Mesendoderm (in vitro differentiated cells): ENCODE data around the gene USP49.

Experiments
- DNase-seq: peaks from one replicate; pipeline ENCODE4 v3.0.0; 2013
- H2AK5ac ChIP-seq: 2 replicates; pipeline ENCODE4 v1.6.1; 2013; ENCODE audit warnings: low read length, inconsistent platforms
- H2BK120ac ChIP-seq: 2 replicates; pipeline ENCODE4 v1.6.1; 2013; ENCODE audit warnings: low read depth, mild to moderate bottlenecking, low read length, moderate library complexity, mixed read lengths
- H2BK15ac ChIP-seq: replicated peaks from 2 replicates; pipeline ENCODE4 v1.6.1; 2013; ENCODE audit warnings: low read depth, mild to moderate bottlenecking, moderate library complexity
- H2BK5ac ChIP-seq: 2 replicates; pipeline ENCODE4 v1.6.1; 2013; ENCODE audit warnings: low read length, inconsistent platforms
- H3K18ac ChIP-seq: 2 replicates; pipeline ENCODE4 v1.6.1; 2013; ENCODE audit warnings: mild to moderate bottlenecking, low read length, mixed read lengths
- H3K23ac ChIP-seq: one replicate; pipeline ENCODE4 v1.6.1; 2013; ENCODE audit warnings: low read length
- H3K27ac ChIP-seq: 2 replicates; pipeline ENCODE4 v1.5.1; 2013; ENCODE audit warnings: low read depth, mild to moderate bottlenecking, inconsistent platforms, low read length, moderate library complexity
- H3K27me3 ChIP-seq: 2 replicates; pipeline ENCODE4 v1.6.1; 2013; ENCODE audit warnings: low read length, control low read depth, mild to moderate bottlenecking, inconsistent platforms; ENCODE audit not compliant: insufficient read depth, poor library complexity
- H3K36me3 ChIP-seq: 2 replicates; pipeline ENCODE4 v1.6.1; 2013; ENCODE audit warnings: low read length, inconsistent platforms; ENCODE audit not compliant: control insufficient read depth, insufficient read depth
- H3K4ac ChIP-seq: one replicate; pipeline ENCODE4 v1.6.1; 2013; ENCODE audit warnings: low read depth, mild to moderate bottlenecking, low read length, moderate library complexity
- H3K4me1 ChIP-seq: 2 replicates; pipeline ENCODE4 v1.6.1; 2013; ENCODE audit warnings: low read depth, low read length, inconsistent platforms; ENCODE audit not compliant: control insufficient read depth
- H3K4me2 ChIP-seq: 2 replicates; pipeline ENCODE4 v1.6.1; 2013; ENCODE audit warnings: low read length
- H3K4me3 ChIP-seq: 2 replicates; pipeline ENCODE4 v1.5.1; 2013; ENCODE audit warnings: mild to moderate bottlenecking, low read length
- H3K56ac ChIP-seq: one replicate; pipeline ENCODE4 v1.6.1; 2013; ENCODE audit warnings: low read length
- H3K79me1 ChIP-seq: 2 replicates; pipeline ENCODE4 v1.6.1; 2013; ENCODE audit warnings: low read length, inconsistent platforms
- H3K79me2 ChIP-seq: 2 replicates; pipeline ENCODE4 v1.6.1; 2013; ENCODE audit warnings: mild to moderate bottlenecking, low read length; ENCODE audit not compliant: control insufficient read depth, insufficient read depth
- H3K9ac ChIP-seq: 2 replicates; pipeline ENCODE4 v1.6.1; 2013; ENCODE audit warnings: low read length, inconsistent platforms
- H4K5ac ChIP-seq: one replicate; pipeline ENCODE4 v1.6.1; 2013; ENCODE audit warnings: low read length
- H4K8ac ChIP-seq: one replicate; pipeline ENCODE4 v1.6.1; 2013; ENCODE audit warnings: low read depth, mild to moderate bottlenecking, control low read depth, low read length, moderate library complexity
- WGBS: extraction: QIAGEN DNeasy Blood & Tissue Kit; methylation state at CpG from one replicate; pipeline ENCODE4 v1.1.7; 2013; ENCODE audit warnings: low lambda C conversion rate, missing lambda C conversion rate; ENCODE audit not compliant: insufficient coverage; ENCODE audit errors: extremely low coverage; 5-methylcytosine and 5-hydroxymethylcytosine counted together

Gene USP49

DNA sequence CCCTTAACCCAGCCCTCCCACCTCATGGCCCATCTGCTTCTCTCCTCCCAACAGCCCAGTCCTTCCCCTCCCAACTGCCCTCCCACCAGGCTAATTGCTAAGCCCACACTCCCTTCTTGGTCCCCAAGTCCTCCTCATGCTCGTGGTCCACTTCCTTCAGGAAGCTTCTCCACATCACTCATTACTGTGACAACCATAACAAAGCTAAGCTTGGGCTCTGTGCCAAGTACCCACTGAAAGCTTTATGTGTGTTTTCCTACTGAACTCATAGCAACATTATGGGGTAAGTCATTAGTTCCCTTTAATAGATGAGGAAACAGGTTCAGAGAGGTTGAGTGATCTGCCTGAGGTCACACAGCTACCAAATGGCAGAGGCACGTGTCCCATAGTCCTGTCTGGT, 131.7 kb downstream of the USP49 start:
- Histone ChIP-seq H4K5ac (no peak overlapping the region), H3K4me2 (no peak overlapping the region), H2AK5ac (no peak overlapping the region), H2BK5ac (no peak overlapping the region), H2BK120ac (no peak overlapping the region), H3K36me3 (no peaks in the 10 kb centered on the region), H2BK15ac (no peak overlapping the region), H3K27ac (no peak overlapping the region), H3K56ac (no peak overlapping the region), H3K18ac (no peak overlapping the region), H3K27me3 (no peaks in the 10 kb centered on the region), H3K9ac (no peak overlapping the region), H4K8ac (no peak overlapping the region), H3K4me1 (no peaks in the 10 kb centered on the region), H3K79me1 (no peaks in the 10 kb centered on the region), H3K4me3 (no peak overlapping the region), H3K79me2 (no peaks in the 10 kb centered on the region), H3K4ac (no peak overlapping the region), H3K23ac (no peak overlapping the region)
- WGBS, result no CpG with 5 or more reads among the region's 2 CpGs
- no peak for DNase-seq

DNA sequence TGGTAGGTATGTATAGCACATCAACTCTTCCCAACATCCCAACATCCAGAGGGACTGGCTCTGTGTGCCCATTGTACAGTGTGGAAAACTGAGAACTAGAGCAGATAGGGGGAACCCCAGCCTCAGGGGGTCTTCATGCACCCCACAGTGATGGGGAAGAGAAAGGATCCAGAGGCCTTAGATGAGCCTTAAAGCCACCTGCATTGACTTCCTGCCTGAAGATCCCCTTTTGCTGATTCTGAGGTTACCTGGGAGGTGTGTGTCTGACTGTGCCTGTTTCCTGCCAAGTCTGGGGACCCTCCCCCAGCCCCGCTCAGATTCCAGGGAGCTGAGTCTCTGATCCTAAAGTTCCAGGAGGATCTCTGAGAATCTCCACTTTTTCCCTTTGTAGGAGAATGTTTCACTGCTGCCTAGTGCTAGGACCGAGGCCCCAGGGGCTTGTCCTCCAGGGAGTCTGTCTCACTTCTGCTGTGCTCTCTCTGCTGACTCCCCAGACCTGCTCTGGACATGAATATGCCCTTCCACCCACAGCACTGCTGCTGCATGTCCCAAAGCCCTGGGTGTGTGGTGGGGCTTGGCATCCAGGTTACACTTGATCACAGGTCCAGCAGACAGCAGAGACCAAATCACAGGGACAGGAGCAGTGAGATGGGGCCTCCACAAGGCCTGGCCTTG, 135.1 kb downstream of the USP49 start:
- H3K27me3 ChIP-seq, result no peaks in the 10 kb centered on the region
- no peak overlapping the region for H3K56ac ChIP-seq
- H2BK120ac ChIP-seq, result no peak overlapping the region
- no peak overlapping the region for H4K5ac ChIP-seq
- H2AK5ac ChIP-seq, result no peak overlapping the region
- H3K4ac ChIP-seq, result no peak overlapping the region
- H3K9ac ChIP-seq, result no peak overlapping the region
- no peak overlapping the region for H3K18ac ChIP-seq
- H3K79me2 ChIP-seq, result no peaks in the 10 kb centered on the region
- H3K79me1 ChIP-seq, result no peaks in the 10 kb centered on the region
- no peak overlapping the region for H2BK5ac ChIP-seq
- H3K23ac ChIP-seq, result no peak overlapping the region
- no peak overlapping the region for H3K27ac ChIP-seq
- H3K4me1 ChIP-seq, result no peaks in the 10 kb centered on the region
- H2BK15ac ChIP-seq, result no peak overlapping the region
- H3K4me3 ChIP-seq, result no peak overlapping the region
- no peak for DNase-seq
- H3K4me2 ChIP-seq, result no peak overlapping the region
- no CpG with 5 or more reads among the region's 2 CpGs for WGBS
- H4K8ac ChIP-seq, result no peak overlapping the region
- H3K36me3 ChIP-seq, result no peaks in the 10 kb centered on the region

DNA sequence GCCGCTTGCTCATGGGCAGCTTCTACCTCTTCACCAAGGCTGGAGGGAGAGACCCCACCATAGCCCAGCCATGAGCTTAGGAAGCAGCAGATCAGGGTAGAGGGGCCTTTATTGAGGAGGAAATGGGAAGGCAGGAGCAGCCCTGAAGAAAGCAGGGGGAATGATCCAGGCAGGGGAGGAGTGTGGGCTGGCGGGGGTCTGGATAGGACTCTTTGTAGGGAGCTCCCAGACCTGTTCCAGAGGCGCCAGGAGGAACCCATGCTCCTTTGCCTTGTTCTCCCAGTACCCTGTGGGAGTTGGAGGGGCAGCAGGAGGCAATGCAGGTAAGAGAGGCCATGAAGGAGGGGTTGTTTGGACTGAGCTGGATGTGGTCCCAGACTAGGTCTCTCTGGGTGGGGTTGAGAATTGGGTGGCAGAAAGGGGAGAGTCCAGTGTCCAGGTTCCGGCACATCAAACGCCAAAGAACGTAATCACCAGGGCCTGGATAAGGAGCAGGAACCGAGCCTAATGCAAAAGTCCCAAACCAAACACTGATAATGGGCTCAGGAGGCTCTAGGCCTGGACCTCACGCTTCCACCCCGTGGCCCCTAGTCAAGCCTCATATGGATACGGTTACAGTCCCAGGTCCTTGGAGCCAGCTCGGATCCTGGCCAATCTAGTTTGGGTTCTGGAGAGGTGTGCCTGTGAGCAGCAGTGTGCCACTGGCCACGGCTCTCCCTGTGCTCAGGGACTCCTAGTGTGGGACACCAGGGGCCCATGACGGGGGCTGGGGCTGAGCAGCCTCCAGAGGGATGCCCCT, 135.9 kb downstream of the USP49 start:
- no peaks in the 10 kb centered on the region for H3K36me3 ChIP-seq
- H3K79me1 ChIP-seq, result no peaks in the 10 kb centered on the region
- H3K27me3 ChIP-seq, result no peaks in the 10 kb centered on the region
- H3K4me2 ChIP-seq, result no peak overlapping the region
- H2AK5ac ChIP-seq, result no peak overlapping the region
- H2BK15ac ChIP-seq, result no peak overlapping the region
- no peaks in the 10 kb centered on the region for H3K4me1 ChIP-seq
- WGBS, result no CpG with 5 or more reads among the region's 13 CpGs
- DNase-seq, result no peak
- H3K23ac ChIP-seq, result no peak overlapping the region
- H4K8ac ChIP-seq, result no peak overlapping the region
- H3K79me2 ChIP-seq, result no peaks in the 10 kb centered on the region
- no peak overlapping the region for H3K9ac ChIP-seq
- no peak overlapping the region for H4K5ac ChIP-seq
- no peak overlapping the region for H2BK5ac ChIP-seq
- no peak overlapping the region for H3K56ac ChIP-seq
- no peak overlapping the region for H3K18ac ChIP-seq
- H2BK120ac ChIP-seq, result no peak overlapping the region
- H3K4me3 ChIP-seq, result no peak overlapping the region
- H3K27ac ChIP-seq, result no peak overlapping the region
- H3K4ac ChIP-seq, result no peak overlapping the region

GRCh38 chr6:41758641-41759035, 136.5 kb downstream of the USP49 start:
- Histone ChIP-seq H3K9ac (no peak overlapping the region), H3K27ac (no peak overlapping the region), H3K23ac (no peak overlapping the region), H2BK5ac (no peak overlapping the region), H3K56ac (no peak overlapping the region), H3K4ac (no peak overlapping the region), H3K79me2 (no peaks in the 10 kb centered on the region), H3K79me1 (no peaks in the 10 kb centered on the region), H2BK15ac (no peak overlapping the region), H4K5ac (no peak overlapping the region), H3K4me3 (no peak overlapping the region), H3K36me3 (no peaks in the 10 kb centered on the region), H2BK120ac (no peak overlapping the region), H3K18ac (no peak overlapping the region), H4K8ac (no peak overlapping the region), H3K27me3 (no peaks in the 10 kb centered on the region), H2AK5ac (no peak overlapping the region), H3K4me1 (no peaks in the 10 kb centered on the region), H3K4me2 (no peak overlapping the region)
- whole genome bisulfite sequencing, result no CpG with 5 or more reads among the region's 6 CpGs
- no peak for DNase-seq

DNA sequence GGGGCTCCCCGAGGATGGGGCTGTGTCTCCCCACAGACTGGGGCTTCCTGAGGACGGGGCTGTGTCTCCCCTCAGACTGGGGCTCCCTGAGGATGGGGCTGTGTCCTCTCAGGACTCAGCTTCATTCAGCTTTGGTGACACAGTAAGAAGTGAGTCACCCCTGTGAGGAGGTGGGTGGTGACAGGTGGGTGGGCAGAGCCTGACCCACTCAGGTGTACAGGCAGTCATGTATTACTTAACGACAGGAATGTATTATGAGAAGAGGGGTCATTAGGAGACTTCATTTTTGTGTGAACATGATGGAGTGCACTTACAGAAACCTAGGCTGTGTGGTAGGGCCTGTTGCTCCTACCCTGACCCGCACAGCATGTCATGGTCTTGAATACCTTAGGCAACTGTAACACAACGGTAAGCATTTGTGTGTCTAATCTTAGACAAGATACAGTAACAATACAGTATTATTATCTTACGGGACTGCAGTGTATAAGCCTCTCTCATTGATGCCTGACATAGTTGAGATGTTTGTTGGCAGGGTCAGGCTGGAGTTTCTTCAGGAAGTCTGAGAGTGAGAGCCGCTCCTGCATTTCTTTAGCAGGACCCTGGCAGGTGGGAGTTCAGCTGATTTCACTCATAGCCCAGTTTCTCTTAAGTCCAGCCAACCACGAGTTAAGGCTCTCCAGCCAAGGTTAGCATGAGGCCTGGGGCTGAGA, 137.1 kb downstream of the USP49 start:
- Histone ChIP-seq H3K23ac (no peak overlapping the region), H3K4me3 (no peak overlapping the region), H4K8ac (no peak overlapping the region), H3K4me1 (no peaks in the 10 kb centered on the region), H3K9ac (no peak overlapping the region), H3K79me1 (no peaks in the 10 kb centered on the region), H3K56ac (no peak overlapping the region), H3K4ac (no peak overlapping the region), H3K18ac (no peak overlapping the region), H4K5ac (no peak overlapping the region), H3K27me3 (no peaks in the 10 kb centered on the region), H2AK5ac (no peak overlapping the region), H2BK120ac (no peak overlapping the region), H3K27ac (no peak overlapping the region), H3K4me2 (no peak overlapping the region), H2BK5ac (no peak overlapping the region), H3K36me3 (no peaks in the 10 kb centered on the region), H2BK15ac (no peak overlapping the region), H3K79me2 (no peaks in the 10 kb centered on the region)
- no CpG with 5 or more reads among the region's 8 CpGs for whole genome bisulfite sequencing
- peak; percentile 14 for DNase-seq
